ENCODE data around the gene FTO. TPM values are rescaled to one million over a fixed set of nuclear protein-coding genes. Genes with fewer than 3 reads are reported as not detected.

FTO gene
- total and polyA plus RNA-seq, 2 of the 8 experiments (the other 6 are each of a cell fraction or from before 2014, with no cell fraction given) = 34.5 to 59.8 TPM

GRCh38 chr16:54201200-54201599 is 497.2 kb downstream of the FTO start:
- Histone ChIP-seq H2BK20ac (ENCODE audit: low read length) (no peak overlapping the region), H4K91ac (replicated peaks; ENCODE audit: insufficient read length, low read length) (no peak overlapping the region), H3K36me3 (ENCODE audit: control insufficient read depth in 2 of 4, insufficient read depth in 4 of 4, low read length in 3 of 4) (no peaks in the 10 kb centered on the region), H4K8ac (ENCODE audit: extremely low read depth, insufficient read depth, low read length) (no peak overlapping the region), H3K9ac (replicated peaks in 1 of 4; ENCODE audit: extremely low read depth in 1 of 4, low read depth in 3 of 4, low read length in 3 of 4) (no peak overlapping the region), H2BK120ac (replicated peaks; ENCODE audit: low read depth, low read length) (no peak overlapping the region), H4K5ac (ENCODE audit: insufficient read length, low read depth, low read length) (no peak overlapping the region), H2AK5ac (ENCODE audit: low read depth, low read length) (no peak overlapping the region), H3K56ac (replicated peaks; ENCODE audit: insufficient read length, low read depth, low read length) (no peak overlapping the region), H3K27me3 (replicated peaks in 1 of 4; ENCODE audit: control insufficient read depth in 3 of 4, extremely low read depth in 1 of 4, insufficient read depth in 3 of 4, low read length in 3 of 4) (no peaks in the 10 kb centered on the region), H4K20me1 (replicated peaks in 1 of 2; ENCODE audit: control insufficient read depth in 1 of 2, insufficient read depth in 2 of 2, low read length in 2 of 2) (no peaks in the 10 kb centered on the region), H2AFZ (ENCODE audit: low read length) (no peak overlapping the region), H3K79me2 (ENCODE audit: control insufficient read depth in 1 of 2, insufficient read depth in 2 of 2, low read length in 2 of 2) (no peaks in the 10 kb centered on the region), H2BK5ac (ENCODE audit: low read depth, low read length) (no peak overlapping the region), H3K18ac (ENCODE audit: extremely low read depth, low read length) (no peak overlapping the region), H3K9me3 (ENCODE audit: insufficient read depth in 2 of 2, low read depth in 1 of 2, low read length in 1 of 2) (no peaks in the 10 kb centered on the region), H3K4me1 (replicated peaks in 1 of 4; ENCODE audit: control insufficient read depth in 3 of 4, insufficient read depth in 4 of 4, low read length in 3 of 4) (no peaks in the 10 kb centered on the region), H3K4ac (replicated peaks; ENCODE audit: insufficient read length, low read depth, low read length) (no peak overlapping the region), H3K23ac (ENCODE audit: insufficient read length) (no peak overlapping the region), H3K27ac (ENCODE audit: low read depth, low read length) (no peak overlapping the region), H2BK15ac (ENCODE audit: low read length) (no peak overlapping the region), H3K14ac (ENCODE audit: insufficient read length) (no peak overlapping the region), H3K4me2 (ENCODE audit: insufficient read depth in 1 of 2, low read depth in 2 of 2, low read length in 2 of 2) (no peak overlapping the region), H2BK12ac (ENCODE audit: low read depth, low read length) (no peak overlapping the region), H3K4me3 (ENCODE audit: extremely low read depth in 1 of 4, insufficient read depth in 2 of 4, low read depth in 3 of 4, low read length in 4 of 4) (no peak overlapping the region), H3K79me1 (ENCODE audit: low read depth, low read length) (no peaks in the 10 kb centered on the region), H3K23me2 (ENCODE audit: low read depth, low read length) (no peaks in the 10 kb centered on the region)
- POLR2A ChIA-PET (ENCODE audit: partially characterized antibody) = no interaction called here
- TF ChIP-seq E2F6 (IDR thresholded peaks at IDR 0.05) (no peak), TAF1 (IDR thresholded peaks at IDR 0.05; ENCODE audit: low read depth, low read length) (no peak), SP1 (IDR thresholded peaks at IDR 0.05; ENCODE audit: low read depth, low read length) (peak; percentile 41), POU5F1 (IDR thresholded peaks at IDR 0.05; ENCODE audit: low read depth, low read length) (no peak), SP2 (IDR thresholded peaks at IDR 0.05; ENCODE audit: low read length) (no peak), SAP30 (IDR thresholded peaks at IDR 0.05; ENCODE audit: insufficient read depth, insufficient replicate concordance, low read length) (no peak), RAD21 (IDR thresholded peaks at IDR 0.05 in 1 of 2, conservative IDR thresholded peaks at IDR 0.05 in 1 of 2; ENCODE audit: low read depth in 2 of 2, low read length in 2 of 2) (no peak)
- DNase-seq (ENCODE audit: low read depth in 1 of 2, low spot score in 2 of 2) (no peak), FAIRE-seq (no peak)
- 92% methylated on average over 4 of the region's 4 CpGs; no CpG with 5 or more reads in 1 of the 2 experiments for WGBS, 2 experiments (ENCODE audit: extremely low coverage in 1 of 2, insufficient coverage in 1 of 2, insufficient read length in 1 of 2, insufficient replicate concordance in 2 of 2, low coverage in 1 of 2, low lambda C conversion rate in 2 of 2, missing lambda C conversion rate in 1 of 2)
- CTCF ChIA-PET (ENCODE audit: partially characterized antibody) = interaction anchor here (1.1 to 2.2 kb wide), 3 partner anchors 9 to 81 kb away, joined by 3 to 9 read pairs (median 6); no protein-coding TSS in a partner anchor

All from H1 (cell line).